ENCODE results near the gene BST1. TPM values are rescaled to one million over a fixed set of nuclear protein-coding genes. Genes with fewer than 3 reads are reported as not detected.
A peak's percentile ranks its signal among the peaks of the same experiment; 100 is the strongest.

Gene BST1
- polyA plus RNA-seq, 1 of the 3 experiments (the other 2 are of a cell fraction): 7.3 TPM

GRCh38 chr4:15778289-15779241 lies 75.7 kb downstream of the BST1 start, which contains the start of gene CD38:
CD38 (plus strand) TSS chr4:15778328; CDS start chr4:15778415, 87 bp downstream.
- WGBS (ENCODE audit: low lambda C conversion rate): 6% methylated on average over 28 of the region's 76 CpGs
- Histone ChIP-seq H3K27ac (ENCODE audit: low read depth in 2 of 2, low read length in 1 of 2) (no peak within 1 kb of the TSS), H3K9me3 (no peaks in the 10 kb centered on the region), H3K36me3 (replicated peaks in 1 of 2; ENCODE audit: control insufficient read depth in 1 of 2, insufficient read depth in 2 of 2, low read length in 1 of 2) (no peaks in the 10 kb centered on the region), H3K4me3 (ENCODE audit: low read depth in 2 of 2, low read length in 1 of 2) (peak within 1 kb of the TSS; percentile 59 to 66), H4K20me1 (ENCODE audit: insufficient read depth) (no peaks in the 10 kb centered on the region), H3K79me2 (ENCODE audit: insufficient read depth) (no peaks in the 10 kb centered on the region), H3K9me2 (no peaks in the 10 kb centered on the region), H3F3A (replicated peaks; ENCODE audit: insufficient read depth) (no peaks in the 10 kb centered on the region), H3K4me1 (ENCODE audit: control insufficient read depth in 1 of 2, insufficient read depth in 2 of 2, low read depth in 1 of 2, low read length in 1 of 2) (peaks cover 0 to 10% of the 10 kb centered on the region in 2 experiments; a peak in 2 of 4 replicates), H3K27me3 (ENCODE audit: insufficient read depth) (peaks cover 21% of the 10 kb centered on the region), H2AFZ (ENCODE audit: low read depth) (peak within 1 kb of the TSS; percentile 93), H3K9ac (no peak within 1 kb of the TSS), H3K4me2 (peak within 1 kb of the TSS; percentile 78)
- DNase-seq: peak; percentile 78
- ChIA-PET POLR2A (no interaction called here), CTCF (interaction anchor here (0.7 to 3.5 kb wide), 9 partner anchors 10 to 299 kb away, joined by 3 to 18 read pairs (median 4); no protein-coding TSS in a partner anchor)
- TF ChIP-seq JUND (IDR thresholded peaks at IDR 0.05) (no peak), REST (IDR thresholded peaks at IDR 0.05; ENCODE audit: low read depth, low read length) (no peak), EZH2phosphoT487 (IDR thresholded peaks at IDR 0.05; ENCODE audit: borderline replicate concordance, low read depth) (no peak), CTCF (IDR thresholded peaks at IDR 0.05) (no peak), FOSL2 (IDR thresholded peaks at IDR 0.05; ENCODE audit: borderline replicate concordance, low read depth) (no peak), CHD2 (IDR thresholded peaks at IDR 0.05; ENCODE audit: low read length, partially characterized antibody) (no peak), POLR2AphosphoS5 (IDR thresholded peaks at IDR 0.05; ENCODE audit: low read depth, low read length) (no peak), MXI1 (IDR thresholded peaks at IDR 0.05; ENCODE audit: low read depth, low read length) (no peak), RCOR1 (IDR thresholded peaks at IDR 0.05; ENCODE audit: low read length) (no peak)

All from SK-N-SH (cell line).